Peyer's patch (tissue), 4 donors: Measurements from ENCODE around the gene TMEM225B. TPM values are rescaled to one million over a fixed set of nuclear protein-coding genes. Genes with fewer than 3 reads are reported as not detected.
A peak's percentile ranks its signal among the peaks of the same experiment; 100 is the strongest.
"Not testable (repeated sequence)": the region's sequence is repeated elsewhere in the genome, so short reads cannot be mapped to it uniquely, and the experiment has no call there.

Experiments
- DNase-seq, 3 donors: peaks; one replicate each; pipeline ENCODE4 v3.0.0-alpha.2; 2017 to 2019
- H3K27ac ChIP-seq, 4 donors: fragments of 200-600 bp; sonication (generic); one replicate each; pipeline ENCODE4 v1.5.1; 2016 to 2019
- H3K27me3 ChIP-seq, 2 donors: fragments of 200-600 bp; sonication (generic); one replicate each; pipeline ENCODE4 v1.5.1; 2019
- H3K36me3 ChIP-seq, 3 donors: fragments of 200-600 bp; sonication (generic); one replicate each; pipeline ENCODE4 v1.5.1; 2016 to 2019
- H3K4me1 ChIP-seq, 4 donors: fragments of 200-600 bp; sonication (generic); one replicate each; pipeline ENCODE4 v1.5.1; 2016 to 2019
- H3K4me3 ChIP-seq, 4 donors: fragments of 200-600 bp; sonication (generic); 1 replicate in 3 of 4; 2 replicates in 1 of 4; pipeline ENCODE4 v1.5.1; 2016 to 2019; ENCODE audit warnings: mild to moderate bottlenecking in 1 of 4
- H3K9me3 ChIP-seq, 4 donors: fragments of 200-600 bp; sonication (generic); one replicate each; pipeline ENCODE4 v1.5.1; 2016 to 2019; ENCODE audit warnings: mild to moderate bottlenecking in 1 of 4
- POLR2A ChIP-seq, 2 donors: fragments of 450-650 bp; IDR thresholded peaks; one replicate each; pipeline ENCODE4 v1.5.1; 2017; ENCODE audit warnings: antibody characterized with exemption in 2 of 2, mild to moderate bottlenecking in 2 of 2, moderate library complexity in 2 of 2
- total RNA-seq, 4 donors: library from RNA; depleted of rRNA; stranded (reverse); fragments of >200 nt; gene quantifications; one replicate each; pipeline ENCODE4 v1.1.0, GENCODE V29; 2016
- TF ChIP-seq, protein P1 (sequence below), 6 experiments: fragments of 450-650 bp in 4 of 6; fragments of 200-600 bp in 2 of 6; sonication (generic) in 1 of 6; IDR thresholded peaks; one replicate each; pipeline ENCODE4 v1.5.1; 2017 to 2019; ENCODE audit warnings: antibody characterized with exemption in 6 of 6, mild to moderate bottlenecking in 3 of 6, moderate library complexity in 1 of 6

The TMEM225B gene, protein sequence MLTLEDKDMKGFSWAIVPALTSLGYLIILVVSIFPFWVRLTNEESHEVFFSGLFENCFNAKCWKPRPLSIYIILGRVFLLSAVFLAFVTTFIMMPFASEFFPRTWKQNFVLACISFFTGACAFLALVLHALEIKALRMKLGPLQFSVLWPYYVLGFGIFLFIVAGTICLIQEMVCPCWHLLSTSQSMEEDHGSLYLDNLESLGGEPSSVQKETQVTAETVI
- not detected for total RNA-seq

DNA sequence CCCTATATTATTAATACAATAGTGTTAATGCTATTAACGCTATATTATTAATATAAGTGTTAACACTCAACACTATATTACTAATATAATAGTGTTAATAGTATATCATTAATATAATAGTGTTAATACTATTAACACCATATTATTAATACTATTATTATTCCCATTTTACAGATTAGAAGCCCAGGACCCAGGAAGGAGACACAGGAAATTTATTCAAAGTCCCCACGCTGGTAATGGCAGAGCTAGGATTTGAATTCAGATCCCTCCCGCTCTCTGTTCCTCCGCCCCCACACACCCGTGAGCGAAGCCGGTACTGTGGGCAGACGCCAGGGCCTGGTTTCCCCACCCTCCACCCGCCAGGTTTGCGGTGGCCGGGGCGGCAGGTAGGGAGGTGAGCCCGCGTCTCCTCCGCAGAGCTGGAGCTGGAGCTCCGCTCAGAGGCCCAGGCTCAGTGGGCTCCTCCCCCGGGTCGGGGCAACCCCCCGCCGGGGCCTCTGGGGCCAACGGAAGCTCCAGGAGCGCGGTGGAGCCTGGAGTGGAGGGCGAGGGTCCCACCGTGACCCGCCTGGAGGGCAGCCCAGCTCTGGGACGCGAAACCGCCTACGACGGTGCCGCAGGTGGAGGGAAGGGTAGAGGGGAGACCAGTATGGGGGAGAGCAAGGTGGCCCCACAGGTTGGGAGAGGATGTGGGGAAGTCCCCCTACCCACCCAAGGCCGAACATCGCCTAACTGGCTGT lies at the start of gene TMEM225B:
TMEM225B (plus strand) TSS at position 506 of the 740 bp plus-strand sequence. CDS start 6,122 bp downstream, outside the sequence.
- DNase-seq: no peak
- Histone ChIP-seq H3K36me3 (no peaks in the 10 kb centered on the region), H3K4me1 (no peaks in the 10 kb centered on the region), H3K4me3 (no peak within 1 kb of the TSS), H3K9me3 (no peaks in the 10 kb centered on the region), H3K27ac (no peak within 1 kb of the TSS), H3K27me3 (no peaks in the 10 kb centered on the region)
- no peak for TF ChIP-seq POLR2A (IDR thresholded peaks at IDR 0.05)
- TF ChIP-seq, protein P1, sequence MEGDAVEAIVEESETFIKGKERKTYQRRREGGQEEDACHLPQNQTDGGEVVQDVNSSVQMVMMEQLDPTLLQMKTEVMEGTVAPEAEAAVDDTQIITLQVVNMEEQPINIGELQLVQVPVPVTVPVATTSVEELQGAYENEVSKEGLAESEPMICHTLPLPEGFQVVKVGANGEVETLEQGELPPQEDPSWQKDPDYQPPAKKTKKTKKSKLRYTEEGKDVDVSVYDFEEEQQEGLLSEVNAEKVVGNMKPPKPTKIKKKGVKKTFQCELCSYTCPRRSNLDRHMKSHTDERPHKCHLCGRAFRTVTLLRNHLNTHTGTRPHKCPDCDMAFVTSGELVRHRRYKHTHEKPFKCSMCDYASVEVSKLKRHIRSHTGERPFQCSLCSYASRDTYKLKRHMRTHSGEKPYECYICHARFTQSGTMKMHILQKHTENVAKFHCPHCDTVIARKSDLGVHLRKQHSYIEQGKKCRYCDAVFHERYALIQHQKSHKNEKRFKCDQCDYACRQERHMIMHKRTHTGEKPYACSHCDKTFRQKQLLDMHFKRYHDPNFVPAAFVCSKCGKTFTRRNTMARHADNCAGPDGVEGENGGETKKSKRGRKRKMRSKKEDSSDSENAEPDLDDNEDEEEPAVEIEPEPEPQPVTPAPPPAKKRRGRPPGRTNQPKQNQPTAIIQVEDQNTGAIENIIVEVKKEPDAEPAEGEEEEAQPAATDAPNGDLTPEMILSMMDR (IDR thresholded peaks at IDR 0.05): no peak

DNA sequence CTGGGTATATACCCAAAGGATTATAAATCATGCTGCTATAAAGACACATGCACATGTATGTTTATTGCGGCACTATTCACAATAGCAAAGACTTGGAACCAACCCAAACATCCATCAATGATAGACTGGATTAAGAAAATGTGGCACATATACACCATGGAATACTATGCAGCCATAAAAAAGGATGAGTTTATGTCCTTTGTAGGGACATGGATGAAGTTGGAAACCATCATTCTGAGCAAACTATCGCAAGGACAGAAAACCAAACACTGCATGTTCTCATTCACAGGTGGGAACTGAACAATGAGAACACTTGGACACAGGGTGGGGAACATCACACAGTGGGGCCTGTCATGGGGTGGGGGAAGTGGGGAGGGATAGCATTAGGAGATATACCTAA lies 48.5 kb upstream of the TMEM225B start:
- not testable (repeated sequence) for H3K27me3 ChIP-seq, H3K4me1 ChIP-seq, H3K4me3 ChIP-seq, H3K27ac ChIP-seq, DNase-seq, H3K9me3 ChIP-seq
- peaks cover 0 to 15% (median 0%) of the 10 kb centered on the region in 3 donors for H3K36me3 ChIP-seq

DNA sequence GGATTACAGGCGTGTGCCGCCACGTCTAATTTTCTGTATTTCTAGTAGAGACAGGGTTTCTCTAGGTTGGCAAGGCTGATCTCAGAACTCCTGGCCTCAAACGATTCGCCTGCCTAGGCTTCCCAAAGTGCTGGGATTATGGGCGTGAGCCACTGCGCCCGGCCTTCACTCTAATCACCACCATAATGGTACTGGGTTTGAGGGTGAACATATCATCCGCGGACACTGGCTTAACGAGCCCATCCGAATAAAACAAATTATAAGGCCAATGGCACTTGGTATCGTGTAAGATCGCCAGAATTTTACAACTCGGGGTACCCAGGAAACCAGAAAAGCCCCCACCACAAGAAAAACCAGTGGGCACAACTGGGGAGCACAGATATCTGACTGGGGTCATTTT lies 46.7 kb upstream of the TMEM225B start:
- TF ChIP-seq POLR2A (IDR thresholded peaks at IDR 0.05): no peak
- TF ChIP-seq, protein P1 (IDR thresholded peaks at IDR 0.05): no peak
- no peaks in the 10 kb centered on the region for H3K27me3 ChIP-seq
- H3K4me3 ChIP-seq: peak overlapping the region; percentile 75 to 95 (median 86)
- H3K36me3 ChIP-seq: peaks cover 0 to 15% (median 0%) of the 10 kb centered on the region in 3 donors
- no peak for DNase-seq
- peaks cover 0 to 9% (median 4%) of the 10 kb centered on the region in 4 donors for H3K4me1 ChIP-seq
- H3K9me3 ChIP-seq: no peaks in the 10 kb centered on the region
- peak overlapping the region; percentile 78 to 86 (median 83) for H3K27ac ChIP-seq

DNA sequence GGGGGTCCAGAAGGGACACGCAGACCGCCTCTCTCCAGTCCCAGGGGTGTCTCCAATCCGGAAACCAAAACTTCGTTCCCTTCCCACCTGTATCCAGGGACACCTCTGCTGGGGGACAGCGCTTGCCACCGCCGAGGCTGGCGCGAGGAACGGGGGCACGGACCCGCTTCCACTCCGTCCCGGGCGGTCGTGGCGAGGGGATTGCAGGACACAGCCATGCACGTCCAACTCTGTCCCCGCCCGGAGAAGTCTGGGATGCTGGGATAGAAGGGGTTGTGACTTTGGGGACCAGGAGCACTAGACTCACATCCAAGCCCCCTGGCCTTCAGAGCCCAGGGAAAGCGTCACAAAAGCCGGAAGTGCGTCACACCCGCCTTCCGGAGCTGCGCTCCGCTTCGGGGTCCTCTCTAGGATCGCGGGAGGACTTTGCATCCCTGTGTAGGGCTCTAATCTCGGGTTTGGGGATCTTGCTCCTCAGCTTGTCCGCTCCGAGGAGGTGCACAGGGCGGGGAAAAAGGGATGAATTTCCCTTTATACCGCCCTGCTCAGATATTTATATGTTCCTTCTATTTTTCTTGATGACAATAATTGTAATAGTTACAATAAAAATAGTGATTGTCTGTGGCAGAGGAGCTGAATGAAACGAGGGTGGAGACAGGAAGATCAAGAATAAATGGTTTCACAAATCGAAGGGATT lies 46.2 kb upstream of the TMEM225B start, which contains the start of gene FAM200A:
FAM200A (minus strand) TSS at position 348 of the 697 bp plus-strand sequence. CDS start 3,707 bp downstream, outside the sequence.
- H3K36me3 ChIP-seq: peaks cover 0 to 15% (median 0%) of the 10 kb centered on the region in 3 donors
- H3K27me3 ChIP-seq: no peaks in the 10 kb centered on the region
- no peaks in the 10 kb centered on the region for H3K9me3 ChIP-seq
- DNase-seq: peak; percentile 82 to 95 (median 88)
- H3K27ac ChIP-seq: peak within 1 kb of the TSS; percentile 78 to 86 (median 83)
- TF ChIP-seq, protein P1 (IDR thresholded peaks at IDR 0.05): no peak
- peak; percentile 59 to 60 for TF ChIP-seq POLR2A (IDR thresholded peaks at IDR 0.05)
- H3K4me3 ChIP-seq: peak within 1 kb of the TSS; percentile 75 to 95 (median 86)
- peaks cover 0 to 12% (median 4%) of the 10 kb centered on the region in 4 donors for H3K4me1 ChIP-seq

DNA sequence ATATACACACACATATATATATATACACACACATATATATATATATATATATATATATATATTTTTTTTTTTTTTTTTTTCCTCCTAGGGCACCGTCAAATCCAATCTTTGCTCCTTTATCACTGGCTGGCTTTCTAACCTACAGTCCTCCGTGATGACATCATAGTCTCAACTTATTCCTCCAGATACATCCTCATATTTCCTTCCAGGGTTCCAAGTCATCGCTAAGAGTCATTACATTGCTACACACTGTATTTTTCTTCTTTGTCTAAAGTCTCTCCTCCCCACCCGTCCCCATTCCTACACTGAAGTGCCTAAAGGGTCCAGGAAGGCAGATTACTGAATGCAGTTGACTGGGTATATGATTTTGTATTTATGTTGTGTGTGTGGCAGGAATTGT lies 45.0 kb upstream of the TMEM225B start:
- H3K27ac ChIP-seq: no peak overlapping the region
- H3K4me3 ChIP-seq: no peak overlapping the region
- H3K27me3 ChIP-seq: no peaks in the 10 kb centered on the region
- H3K36me3 ChIP-seq: peaks cover 0 to 4% (median 0%) of the 10 kb centered on the region in 3 donors
- H3K9me3 ChIP-seq: no peaks in the 10 kb centered on the region
- DNase-seq: no peak
- TF ChIP-seq, protein P1 (IDR thresholded peaks at IDR 0.05): no peak
- no peak for TF ChIP-seq POLR2A (IDR thresholded peaks at IDR 0.05)
- peaks cover 3 to 18% (median 6%) of the 10 kb centered on the region in 4 donors for H3K4me1 ChIP-seq
